Neutrophil (primary cell): Measurements from ENCODE around the gene CRELD1.

ENCODE experiments used
- H3K27ac ChIP-seq: fragments of 200-600 bp; sonication (generic); 2 replicates; pipeline ENCODE4 v1.5.1; 2016; ENCODE audit warnings: mild to moderate bottlenecking, moderate library complexity
- H3K27me3 ChIP-seq: fragments of 200-600 bp; sonication (generic); 2 replicates; pipeline ENCODE4 v1.6.0; 2016; ENCODE audit warnings: mild to moderate bottlenecking
- H3K36me3 ChIP-seq: fragments of 200-600 bp; sonication (generic); 2 replicates; pipeline ENCODE4 v1.5.1; 2017
- H3K4me1 ChIP-seq, 2 experiments: fragments of 200-600 bp in 1 of 2; sonication (generic) in 1 of 2; 1 replicate in 1 of 2; 2 replicates in 1 of 2; pipeline versions ENCODE4 v1.5.1 to v1.6.1; 2013 to 2016; ENCODE audit warnings: low read depth in 1 of 2, low read length in 1 of 2, mild to moderate bottlenecking in 1 of 2, moderate library complexity in 1 of 2; ENCODE audit not compliant: control insufficient read depth in 1 of 2, insufficient read depth in 1 of 2
- H3K4me3 ChIP-seq, 2 experiments: fragments of 200-600 bp in 1 of 2; sonication (generic) in 1 of 2; 1 replicate in 1 of 2; 2 replicates in 1 of 2; pipeline ENCODE4 v1.5.1; 2013 to 2016; ENCODE audit warnings: low read depth in 1 of 2, low read length in 1 of 2, mild to moderate bottlenecking in 1 of 2, moderate library complexity in 1 of 2
- H3K9me3 ChIP-seq: fragments of 200-600 bp; sonication (generic); 2 replicates; pipeline ENCODE4 v1.5.1; 2016
- TF ChIP-seq, protein P1 (sequence below): fragments of 200-600 bp; sonication (generic); IDR thresholded peaks from 2 replicates; pipeline ENCODE4 v1.5.1; 2016; ENCODE audit warnings: antibody characterized with exemption

CRELD1 gene

DNA sequence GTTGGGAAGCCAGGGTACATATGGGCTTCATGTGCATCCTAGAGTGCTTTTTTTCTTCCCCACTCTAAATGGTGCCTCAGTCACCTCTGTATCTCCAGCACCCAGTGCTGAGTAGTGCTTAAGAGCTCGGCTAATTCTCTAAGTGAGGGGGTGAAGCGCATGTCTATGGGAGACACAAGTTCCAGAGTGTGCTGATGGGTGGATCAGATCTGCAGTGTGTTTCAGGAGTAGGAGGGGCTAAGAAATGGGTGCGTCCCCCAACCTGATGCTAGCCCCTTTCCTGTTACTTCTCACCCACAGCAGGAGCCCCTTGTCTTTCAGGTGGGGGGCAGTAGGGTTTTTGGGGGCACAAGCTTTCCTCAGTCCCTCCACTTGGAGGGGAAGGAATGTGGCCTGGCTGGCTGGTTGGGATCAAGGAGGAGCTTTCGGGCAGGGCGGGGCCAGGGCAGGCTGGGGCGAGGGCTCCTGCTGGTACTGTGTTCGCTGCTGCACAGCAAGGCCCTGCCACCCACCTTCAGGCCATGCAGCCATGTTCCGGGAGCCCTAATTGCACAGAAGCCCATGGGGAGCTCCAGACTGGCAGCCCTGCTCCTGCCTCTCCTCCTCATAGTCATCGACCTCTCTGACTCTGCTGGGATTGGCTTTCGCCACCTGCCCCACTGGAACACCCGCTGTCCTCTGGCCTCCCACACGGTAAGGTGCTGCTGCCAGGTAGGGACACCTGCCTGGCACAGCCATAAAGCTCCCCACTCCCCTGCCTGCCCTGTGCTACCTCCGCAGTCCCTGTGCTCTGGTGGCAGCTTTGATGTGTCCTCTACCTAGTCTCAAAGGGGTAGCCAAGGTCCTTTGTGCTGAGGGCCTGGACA, 31.0 kb upstream of the CRELD1 start, which contains the start of gene IL17RE:
Gene IL17RE (plus strand): TSS at position 477 of the 866 bp plus-strand sequence. CDS start 85 bp downstream, at position 562.
- no peak within 1 kb of the TSS for H3K4me3 ChIP-seq

DNA sequence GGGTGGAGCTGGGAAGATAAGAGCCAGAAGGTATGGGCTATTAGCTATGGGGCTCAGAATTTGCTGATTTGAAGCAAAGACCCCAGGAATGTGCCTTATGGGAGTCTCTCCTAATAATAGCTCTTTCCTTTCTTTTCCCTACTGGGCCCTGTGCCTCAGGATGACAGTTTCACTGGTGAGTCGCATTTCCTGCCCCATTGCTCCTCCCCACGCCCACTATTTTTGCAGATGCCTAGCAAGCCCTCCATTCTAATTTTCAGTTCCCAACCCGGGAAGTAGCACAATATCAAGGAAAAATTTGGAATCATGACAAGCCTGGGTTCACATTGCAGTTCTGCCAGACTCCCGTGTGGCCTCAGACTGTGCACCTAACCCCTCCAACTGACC, 30.4 kb upstream of the CRELD1 start:
- Histone ChIP-seq H3K9me3 (no peaks in the 10 kb centered on the region), H3K27me3 (no peaks in the 10 kb centered on the region), H3K4me1 (peaks cover 12 to 15% of the 10 kb centered on the region in 2 experiments), H3K4me3 (no peak overlapping the region), H3K36me3 (no peaks in the 10 kb centered on the region), H3K27ac (no peak overlapping the region)
- TF ChIP-seq, protein P1, sequence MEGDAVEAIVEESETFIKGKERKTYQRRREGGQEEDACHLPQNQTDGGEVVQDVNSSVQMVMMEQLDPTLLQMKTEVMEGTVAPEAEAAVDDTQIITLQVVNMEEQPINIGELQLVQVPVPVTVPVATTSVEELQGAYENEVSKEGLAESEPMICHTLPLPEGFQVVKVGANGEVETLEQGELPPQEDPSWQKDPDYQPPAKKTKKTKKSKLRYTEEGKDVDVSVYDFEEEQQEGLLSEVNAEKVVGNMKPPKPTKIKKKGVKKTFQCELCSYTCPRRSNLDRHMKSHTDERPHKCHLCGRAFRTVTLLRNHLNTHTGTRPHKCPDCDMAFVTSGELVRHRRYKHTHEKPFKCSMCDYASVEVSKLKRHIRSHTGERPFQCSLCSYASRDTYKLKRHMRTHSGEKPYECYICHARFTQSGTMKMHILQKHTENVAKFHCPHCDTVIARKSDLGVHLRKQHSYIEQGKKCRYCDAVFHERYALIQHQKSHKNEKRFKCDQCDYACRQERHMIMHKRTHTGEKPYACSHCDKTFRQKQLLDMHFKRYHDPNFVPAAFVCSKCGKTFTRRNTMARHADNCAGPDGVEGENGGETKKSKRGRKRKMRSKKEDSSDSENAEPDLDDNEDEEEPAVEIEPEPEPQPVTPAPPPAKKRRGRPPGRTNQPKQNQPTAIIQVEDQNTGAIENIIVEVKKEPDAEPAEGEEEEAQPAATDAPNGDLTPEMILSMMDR, result no peak

More for the DNA sequence above, 31.0 kb upstream of the CRELD1 start, which contains the start of gene IL17RE:
- Histone ChIP-seq H3K36me3 (no peaks in the 10 kb centered on the region), H3K9me3 (no peaks in the 10 kb centered on the region), H3K4me1 (peaks cover 12 to 15% of the 10 kb centered on the region in 2 experiments), H3K27ac (no peak within 1 kb of the TSS), H3K27me3 (no peaks in the 10 kb centered on the region)
- TF ChIP-seq, protein P1, result no peak

DNA sequence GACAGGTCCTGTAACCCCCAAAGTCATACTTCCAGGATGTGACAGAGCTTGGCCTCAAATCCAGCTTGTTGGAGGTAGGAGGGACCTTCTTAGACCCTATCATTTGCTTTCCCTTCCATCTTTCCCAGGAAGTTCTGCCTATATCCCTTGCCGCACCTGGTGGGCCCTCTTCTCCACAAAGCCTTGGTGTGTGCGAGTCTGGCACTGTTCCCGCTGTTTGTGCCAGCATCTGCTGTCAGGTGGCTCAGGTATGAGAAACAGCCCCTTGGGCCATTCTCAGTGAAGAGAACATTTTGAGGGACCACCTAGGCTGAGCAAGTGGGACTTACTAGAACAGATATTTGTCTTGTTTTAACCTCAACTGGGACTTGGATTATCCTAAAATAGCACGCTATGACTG, 29.7 kb upstream of the CRELD1 start:
- Histone ChIP-seq H3K27me3 (no peaks in the 10 kb centered on the region), H3K4me1 (peaks cover 12 to 14% of the 10 kb centered on the region in 2 experiments), H3K4me3 (no peak overlapping the region), H3K9me3 (no peaks in the 10 kb centered on the region), H3K27ac (no peak overlapping the region), H3K36me3 (no peaks in the 10 kb centered on the region)
- TF ChIP-seq, protein P1, result no peak

DNA sequence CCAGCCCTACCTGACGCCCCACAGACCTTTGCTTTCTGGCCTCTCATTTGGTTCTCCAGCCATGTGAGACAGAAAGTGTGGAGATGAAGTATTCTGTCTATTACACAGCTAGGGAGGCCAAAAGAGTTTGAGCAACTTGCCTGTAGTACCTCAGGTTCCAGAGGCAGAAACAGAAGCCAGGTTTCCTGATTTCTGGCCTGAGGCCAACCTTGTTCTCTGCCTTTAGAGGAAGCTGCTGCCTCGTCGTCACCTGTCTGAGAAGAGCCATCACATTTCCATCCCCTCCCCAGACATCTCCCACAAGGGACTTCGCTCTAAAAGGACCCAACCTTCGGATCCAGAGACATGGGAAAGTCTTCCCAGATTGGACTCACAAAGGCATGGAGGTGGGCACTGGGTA, 27.2 kb upstream of the CRELD1 start:
- Histone ChIP-seq H3K27ac (no peak overlapping the region), H3K4me1 (peaks cover 12% of the 10 kb centered on the region in 2 experiments), H3K36me3 (no peaks in the 10 kb centered on the region), H3K4me3 (no peak overlapping the region), H3K27me3 (no peaks in the 10 kb centered on the region), H3K9me3 (no peaks in the 10 kb centered on the region)
- TF ChIP-seq, protein P1, result no peak

DNA sequence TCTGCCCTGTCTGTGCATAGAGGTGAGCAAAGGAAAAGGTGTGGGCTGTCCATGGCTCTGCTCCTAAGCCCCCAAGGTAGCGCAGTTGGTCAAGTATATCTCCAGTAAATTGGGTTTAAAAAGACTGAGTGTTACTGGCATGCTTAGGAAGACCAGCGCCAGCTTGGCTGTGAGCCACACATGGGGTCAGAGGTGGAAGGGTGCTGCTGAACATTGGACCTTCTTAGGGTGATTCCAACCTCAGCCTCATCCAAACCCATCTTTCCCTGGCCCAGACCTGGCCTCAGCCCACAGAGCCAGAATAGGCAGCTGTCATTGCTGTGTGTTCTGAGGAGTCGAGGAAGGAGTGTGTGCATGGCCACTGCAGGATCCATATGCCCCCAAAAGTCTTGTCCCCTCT, 25.3 kb upstream of the CRELD1 start:
- H3K36me3 ChIP-seq, result no peaks in the 10 kb centered on the region
- H3K27me3 ChIP-seq, result no peaks in the 10 kb centered on the region
- H3K4me1 ChIP-seq, result peaks cover 4 to 6% of the 10 kb centered on the region in 2 experiments
- TF ChIP-seq, protein P1, result no peak
- no peaks in the 10 kb centered on the region for H3K9me3 ChIP-seq
- H3K27ac ChIP-seq, result no peak overlapping the region
- no peak overlapping the region for H3K4me3 ChIP-seq
